ENCODE data around the gene ZNF619. TPM values are rescaled to one million over a fixed set of nuclear protein-coding genes. Genes with fewer than 3 reads are reported as not detected.

Gene ZNF619
- total and polyA plus RNA-seq, 2 of the 4 experiments (the other 2 are of a cell fraction), result 2.0 to 4.8 TPM

DNA sequence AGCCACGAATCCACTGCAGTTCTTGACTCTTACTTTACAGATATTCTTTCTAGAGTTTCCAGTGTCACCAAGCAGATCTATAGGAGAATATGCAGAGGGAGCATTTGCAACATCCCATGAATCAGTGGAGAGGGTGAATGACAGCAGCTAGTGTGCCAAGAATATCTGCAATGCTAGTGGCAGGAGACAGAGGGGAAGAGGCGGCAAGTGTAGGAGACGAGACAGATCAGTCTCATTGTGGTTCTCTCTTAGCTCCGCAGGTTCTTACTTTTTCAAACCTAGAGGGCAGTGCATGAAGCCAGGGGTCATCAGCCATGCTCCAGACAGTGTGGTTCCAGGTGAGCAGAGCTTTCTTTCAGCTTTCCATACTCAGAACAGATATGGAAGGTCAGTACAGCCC, 744 bp downstream of the ZNF619 start:
- Histone ChIP-seq H3K56ac (ENCODE audit: extremely low read depth, insufficient read depth, low read length) (no peak overlapping the region), H4K91ac (ENCODE audit: insufficient read depth, low read depth, low read length) (no peak overlapping the region), H4K20me1 (ENCODE audit: insufficient read depth, low read length) (no peaks in the 10 kb centered on the region), H3K9me3 (ENCODE audit: control insufficient read depth, insufficient read depth, low read length) (no peaks in the 10 kb centered on the region), H3K9me1 (ENCODE audit: insufficient read depth, low read length) (peaks cover 9% of the 10 kb centered on the region), H3K36me3 (ENCODE audit: control insufficient read depth, insufficient read depth, low read length) (peaks cover 6% of the 10 kb centered on the region), H3K14ac (replicated peaks; ENCODE audit: low read depth, low read length) (peak overlapping the region; percentile 15; the same call in 1 of the 2 replicates), H3K9ac (ENCODE audit: low read depth, low read length) (peak overlapping the region; percentile 84), H3K27ac (ENCODE audit: insufficient read depth, low read length) (no peak overlapping the region), H2AK9ac (replicated peaks; ENCODE audit: low read depth, low read length, poor library complexity) (no peak overlapping the region), H3K23ac (ENCODE audit: low read depth, low read length) (peak overlapping the region; percentile 7; the same call in 1 of the 2 replicates), H3K79me1 (ENCODE audit: low read depth in 1 of 2, low read length in 2 of 2) (peaks cover 8 to 11% of the 10 kb centered on the region in 2 experiments; a peak in 3 of 4 replicates), H2BK5ac (ENCODE audit: low read depth, low read length, poor library complexity, severe bottlenecking) (no peak overlapping the region), H2BK20ac (ENCODE audit: low read depth, low read length) (no peak overlapping the region), H3K27me3 (ENCODE audit: control insufficient read depth, insufficient read depth, low read length) (no peaks in the 10 kb centered on the region), H2BK15ac (ENCODE audit: low read depth, low read length) (no peak overlapping the region), H2AFZ (replicated peaks; ENCODE audit: low read length, poor library complexity) (peak overlapping the region; percentile 18), H3K4me3 (ENCODE audit: insufficient read depth, low read depth, low read length) (peak overlapping the region; percentile 70), H4K5ac (ENCODE audit: low read depth, low read length) (peak overlapping the region; percentile 26), H3K4me2 (ENCODE audit: low read depth, low read length) (peak overlapping the region; percentile 84), H4K8ac (ENCODE audit: low read depth in 2 of 2, low read length in 2 of 2) (peak overlapping the region; percentile 41 to 96; a peak in 3 of 4 replicates), H2AK5ac (ENCODE audit: low read depth, low read length) (no peak overlapping the region), H3K18ac (ENCODE audit: low read depth, low read length) (no peak overlapping the region), H3K4me1 (ENCODE audit: control insufficient read depth, insufficient read depth, low read length) (peaks cover 3% of the 10 kb centered on the region), H3K4ac (ENCODE audit: low read depth, low read length) (no peak overlapping the region), H2BK120ac (ENCODE audit: low read depth, low read length) (no peak overlapping the region)
- CTCF ChIA-PET, result no interaction called here
- no TSS peak for BruUV-seq (replicated peaks)
- in situ Hi-C loops (cut with MboI; ENCODE audit: low sequenced_read_pairs) (no loop called here), intact Hi-C loops (cut with micrococcal nuclease) (loop anchor here (1.0 kb wide), 1 partner anchor 47 kb away; the partner anchor contains the start of gene ZNF621), dilution Hi-C loops (cut with HindIII; ENCODE audit: low sequenced_read_pairs, unreplicated experiment) (no loop called here)
- ATAC-seq (ENCODE audit: low read depth) (no peak), DNase-seq (no peak)
- POLR2A ChIA-PET (ENCODE audit: unreplicated experiment), result no interaction called here
- no peak for TF ChIP-seq BHLHE40 (IDR thresholded peaks at IDR 0.05; ENCODE audit: low read depth, low read length)
- TF ChIP-seq FOS (IDR thresholded peaks at IDR 0.05; ENCODE audit: low read depth, low read length), result no peak
- no peak for TF ChIP-seq RAD21 (IDR thresholded peaks at IDR 0.05; ENCODE audit: low read length)
- TF ChIP-seq, protein P1, sequence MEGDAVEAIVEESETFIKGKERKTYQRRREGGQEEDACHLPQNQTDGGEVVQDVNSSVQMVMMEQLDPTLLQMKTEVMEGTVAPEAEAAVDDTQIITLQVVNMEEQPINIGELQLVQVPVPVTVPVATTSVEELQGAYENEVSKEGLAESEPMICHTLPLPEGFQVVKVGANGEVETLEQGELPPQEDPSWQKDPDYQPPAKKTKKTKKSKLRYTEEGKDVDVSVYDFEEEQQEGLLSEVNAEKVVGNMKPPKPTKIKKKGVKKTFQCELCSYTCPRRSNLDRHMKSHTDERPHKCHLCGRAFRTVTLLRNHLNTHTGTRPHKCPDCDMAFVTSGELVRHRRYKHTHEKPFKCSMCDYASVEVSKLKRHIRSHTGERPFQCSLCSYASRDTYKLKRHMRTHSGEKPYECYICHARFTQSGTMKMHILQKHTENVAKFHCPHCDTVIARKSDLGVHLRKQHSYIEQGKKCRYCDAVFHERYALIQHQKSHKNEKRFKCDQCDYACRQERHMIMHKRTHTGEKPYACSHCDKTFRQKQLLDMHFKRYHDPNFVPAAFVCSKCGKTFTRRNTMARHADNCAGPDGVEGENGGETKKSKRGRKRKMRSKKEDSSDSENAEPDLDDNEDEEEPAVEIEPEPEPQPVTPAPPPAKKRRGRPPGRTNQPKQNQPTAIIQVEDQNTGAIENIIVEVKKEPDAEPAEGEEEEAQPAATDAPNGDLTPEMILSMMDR (conservative IDR thresholded peaks at IDR 0.05; ENCODE audit: low read depth, low read length), result no peak
- TF ChIP-seq, protein P2, sequence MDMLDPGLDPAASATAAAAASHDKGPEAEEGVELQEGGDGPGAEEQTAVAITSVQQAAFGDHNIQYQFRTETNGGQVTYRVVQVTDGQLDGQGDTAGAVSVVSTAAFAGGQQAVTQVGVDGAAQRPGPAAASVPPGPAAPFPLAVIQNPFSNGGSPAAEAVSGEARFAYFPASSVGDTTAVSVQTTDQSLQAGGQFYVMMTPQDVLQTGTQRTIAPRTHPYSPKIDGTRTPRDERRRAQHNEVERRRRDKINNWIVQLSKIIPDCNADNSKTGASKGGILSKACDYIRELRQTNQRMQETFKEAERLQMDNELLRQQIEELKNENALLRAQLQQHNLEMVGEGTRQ (IDR thresholded peaks at IDR 0.05; ENCODE audit: low read depth, low read length), result no peak
- no peak for TF ChIP-seq POLR2A (IDR thresholded peaks at IDR 0.05; ENCODE audit: low read depth, low read length)
- TF ChIP-seq, protein P3, sequence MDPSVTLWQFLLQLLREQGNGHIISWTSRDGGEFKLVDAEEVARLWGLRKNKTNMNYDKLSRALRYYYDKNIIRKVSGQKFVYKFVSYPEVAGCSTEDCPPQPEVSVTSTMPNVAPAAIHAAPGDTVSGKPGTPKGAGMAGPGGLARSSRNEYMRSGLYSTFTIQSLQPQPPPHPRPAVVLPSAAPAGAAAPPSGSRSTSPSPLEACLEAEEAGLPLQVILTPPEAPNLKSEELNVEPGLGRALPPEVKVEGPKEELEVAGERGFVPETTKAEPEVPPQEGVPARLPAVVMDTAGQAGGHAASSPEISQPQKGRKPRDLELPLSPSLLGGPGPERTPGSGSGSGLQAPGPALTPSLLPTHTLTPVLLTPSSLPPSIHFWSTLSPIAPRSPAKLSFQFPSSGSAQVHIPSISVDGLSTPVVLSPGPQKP (IDR thresholded peaks at IDR 0.05; ENCODE audit: borderline replicate concordance, low read depth, low read length), result no peak
- TF ChIP-seq CEBPB (IDR thresholded peaks at IDR 0.05; ENCODE audit: low read depth, low read length), result no peak
- no peak for TF ChIP-seq CHD1 (IDR thresholded peaks at IDR 0.05; ENCODE audit: low read depth, low read length)
- no peak for TF ChIP-seq RFX5 (IDR thresholded peaks at IDR 0.05; ENCODE audit: low read depth, low read length)
- TF ChIP-seq MAZ (IDR thresholded peaks at IDR 0.05; ENCODE audit: borderline replicate concordance, low read depth, low read length), result no peak
- TF ChIP-seq MAFK (IDR thresholded peaks at IDR 0.05; ENCODE audit: low read depth, low read length), result no peak
- no peak for TF ChIP-seq NFE2L2 (IDR thresholded peaks at IDR 0.05; ENCODE audit: low read depth, low read length)
- no peak for TF ChIP-seq SMC3 (IDR thresholded peaks at IDR 0.05; ENCODE audit: low read depth, low read length)
- TF ChIP-seq MXI1 (IDR thresholded peaks at IDR 0.05; ENCODE audit: borderline replicate concordance, low read depth, low read length), result no peak
- no peak for TF ChIP-seq RCOR1 (IDR thresholded peaks at IDR 0.05; ENCODE audit: insufficient replicate concordance, low read length)
- WGBS, 2 experiments (ENCODE audit: extremely low coverage in 2 of 2, insufficient read length in 1 of 2), result 84% methylated on average over 3 of the region's 4 CpGs; no CpG with 5 or more reads in 1 of the 2 experiments
